GM18858 (cell line): ENCODE measurements around the gene TSACC.

ENCODE experiments used
- ATAC-seq: cut with Tn5 transposase; IDR thresholded peaks from one replicate; pipeline ENCODE4 v1.9.1; 2021; ENCODE audit not compliant: unreplicated experiment

Gene TSACC

DNA sequence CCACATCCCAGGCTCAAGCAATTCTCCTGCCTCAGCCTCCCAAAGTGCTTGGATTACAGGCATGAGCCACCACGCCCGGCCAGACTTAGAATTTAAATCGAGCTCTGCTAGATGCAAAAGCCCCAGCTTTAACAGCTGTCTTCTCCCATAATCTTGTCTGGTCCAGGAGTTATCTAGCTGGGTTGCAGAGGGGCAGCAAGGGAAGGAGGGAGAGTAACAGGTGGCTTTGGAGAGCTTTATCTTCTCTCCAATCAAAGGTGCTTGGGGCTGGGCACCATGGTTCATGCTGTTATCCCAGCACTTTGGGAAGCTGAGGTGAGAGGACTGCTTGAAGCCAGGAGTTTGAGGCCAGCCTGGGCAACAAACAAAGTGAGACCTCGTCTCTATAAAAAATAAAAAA, 34.5 kb downstream of the TSACC start:
- ATAC-seq = no peak

DNA sequence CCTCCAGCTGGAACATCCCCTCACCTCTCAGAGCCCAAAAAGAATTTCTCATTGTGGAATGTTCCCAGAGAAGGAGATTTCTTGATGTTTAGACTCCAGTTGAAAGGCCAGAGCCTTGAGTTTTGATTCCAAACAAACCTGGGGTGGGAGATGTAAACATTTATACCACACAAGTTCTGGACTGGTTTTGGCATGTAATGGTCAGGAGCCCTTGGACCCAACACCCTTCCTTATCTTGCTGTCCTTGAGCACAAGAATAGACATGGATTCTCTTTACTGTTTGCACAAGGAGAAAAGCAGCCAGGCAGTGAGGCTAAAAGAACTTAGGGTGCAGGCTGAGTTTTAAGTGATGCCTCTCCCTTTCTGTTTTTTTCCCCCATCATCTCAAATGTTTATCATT, 35.2 kb downstream of the TSACC start:
- no peak for ATAC-seq

DNA sequence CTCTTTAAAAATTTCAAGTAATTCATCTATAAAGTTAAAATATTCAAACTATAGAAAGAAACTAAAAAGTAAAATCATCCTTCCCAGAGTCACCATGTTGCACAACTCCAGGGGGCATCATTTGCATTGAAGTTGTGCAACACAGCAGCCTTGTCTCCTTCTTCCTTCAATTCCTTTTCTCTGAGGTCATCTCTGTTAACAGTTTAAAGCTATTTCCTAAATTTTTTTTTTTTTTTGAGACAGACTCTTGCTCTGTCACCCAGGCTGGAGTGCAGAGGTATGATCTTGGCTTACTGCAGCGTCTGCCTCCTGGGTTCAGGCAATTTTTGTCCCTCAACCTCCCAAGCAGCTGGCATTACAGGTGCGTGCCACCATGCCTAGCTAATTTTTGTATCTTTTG, 37.8 kb downstream of the TSACC start:
- ATAC-seq = no peak

DNA sequence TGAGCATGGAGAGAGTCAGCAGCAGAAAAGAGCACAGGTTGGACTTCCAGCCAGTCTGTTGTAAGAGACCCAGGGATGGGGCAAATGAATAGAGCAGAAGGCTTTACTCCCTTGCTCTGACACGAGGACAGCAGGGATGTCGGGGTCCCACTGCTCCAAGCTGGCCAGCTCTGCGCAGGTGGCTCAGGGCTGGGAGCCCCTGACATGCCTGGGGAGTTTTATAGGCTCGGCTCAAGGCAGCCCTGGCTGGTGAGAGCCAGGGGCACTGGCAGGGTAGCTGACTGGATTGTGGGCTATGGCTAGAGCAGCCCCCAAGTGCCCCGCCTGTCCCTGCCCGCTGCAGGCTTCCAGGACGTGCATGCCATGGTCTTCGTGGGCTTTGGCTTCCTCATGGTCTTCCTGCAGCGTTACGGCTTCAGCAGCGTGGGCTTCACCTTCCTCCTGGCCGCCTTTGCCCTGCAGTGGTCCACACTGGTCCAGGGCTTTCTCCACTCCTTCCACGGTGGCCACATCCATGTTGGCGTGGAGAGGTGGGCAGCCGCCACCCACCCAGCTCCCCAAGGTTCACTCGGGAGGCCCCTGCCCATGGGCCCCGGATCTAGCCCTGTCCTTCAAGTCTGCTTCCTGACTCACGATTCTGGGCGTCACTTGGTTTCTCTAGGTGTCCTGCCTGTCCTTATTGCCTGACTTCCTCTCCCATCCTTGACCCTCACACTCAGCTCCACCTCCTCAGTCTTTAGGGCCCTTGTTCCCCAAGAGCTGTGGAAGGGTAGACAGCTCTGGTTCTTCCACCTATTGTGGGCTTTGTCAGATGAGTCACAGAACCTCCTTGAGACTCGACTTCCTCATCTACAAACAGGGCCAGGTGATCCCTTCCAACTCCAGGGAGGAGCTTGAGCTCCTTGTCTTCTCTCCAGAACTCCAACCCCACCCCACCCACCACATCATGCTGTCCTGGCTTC, 38.9 kb downstream of the TSACC start:
- ATAC-seq = no peak

DNA sequence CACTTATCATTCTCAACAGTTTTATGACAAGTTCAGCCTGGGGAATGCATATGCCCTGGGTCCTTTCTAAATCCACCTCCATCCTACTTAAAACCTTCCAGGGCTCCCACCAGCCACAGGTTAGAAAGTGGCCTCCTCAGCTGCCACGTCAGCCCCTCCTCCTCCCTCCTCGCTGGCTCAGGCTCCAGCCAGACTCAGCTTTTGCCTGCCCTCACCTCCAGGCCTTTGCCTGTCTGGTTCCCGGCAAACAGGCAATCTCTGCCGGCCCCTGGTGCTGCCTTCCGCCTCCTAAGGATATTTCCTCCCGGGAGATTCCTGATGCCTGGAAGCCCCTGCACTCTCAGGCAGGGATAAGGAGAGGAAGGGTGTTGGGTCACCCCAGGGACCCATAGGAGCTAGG, 40.2 kb downstream of the TSACC start:
- ATAC-seq = no peak

DNA sequence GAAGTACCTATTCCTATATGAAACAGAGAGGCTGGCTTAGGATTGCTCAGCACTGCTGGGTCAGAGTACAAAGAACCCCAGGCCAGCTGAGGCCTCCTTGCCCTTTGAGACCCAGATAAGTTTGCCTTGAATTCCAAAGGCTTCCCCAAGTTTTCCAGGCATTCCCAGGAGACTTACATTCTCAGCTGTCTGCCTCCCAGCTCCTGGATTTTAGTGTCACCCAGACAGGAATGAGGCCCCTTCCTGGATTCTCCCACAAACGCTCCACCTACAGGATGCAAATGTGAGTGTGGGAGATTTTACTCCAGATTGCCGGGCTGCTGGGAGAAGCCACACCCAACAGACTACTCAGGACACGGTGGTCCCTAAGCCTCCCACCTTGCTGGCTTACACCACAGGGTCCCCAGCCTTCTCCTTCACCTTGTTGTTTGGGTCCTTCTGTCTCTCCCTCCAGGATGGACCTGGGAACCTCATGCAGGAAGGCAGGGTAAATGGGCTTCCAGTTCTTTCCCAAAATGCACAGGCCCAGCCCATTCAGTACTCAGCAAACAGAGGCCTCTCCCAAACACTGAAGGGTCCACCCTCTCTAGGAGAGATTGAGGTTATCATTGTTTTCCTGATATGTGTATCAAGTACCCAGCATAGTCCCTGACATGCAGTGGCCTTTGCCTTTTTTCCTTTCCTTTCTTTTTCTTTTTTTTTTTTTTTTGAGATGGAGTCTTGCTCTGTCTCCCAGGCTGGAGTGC, 41.3 kb downstream of the TSACC start:
- ATAC-seq = no peak

DNA sequence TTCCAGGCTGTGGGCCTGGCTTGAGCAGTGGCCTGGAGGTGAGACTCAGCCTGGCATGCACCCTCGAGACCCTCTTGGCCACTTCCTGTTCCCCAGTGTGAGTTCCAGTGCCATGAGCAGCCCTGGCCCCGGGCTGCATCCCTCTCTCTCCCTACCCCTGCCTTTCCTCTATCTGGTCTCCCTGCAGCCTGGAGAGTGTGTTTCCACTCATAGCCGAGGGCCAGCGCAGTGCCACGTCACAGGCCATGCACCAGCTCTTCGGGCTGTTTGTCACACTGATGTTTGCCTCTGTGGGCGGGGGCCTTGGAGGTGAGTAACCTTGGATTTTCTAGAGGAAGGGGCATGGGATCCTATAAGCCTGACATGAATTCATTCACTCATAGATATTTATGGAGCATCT, 44.2 kb downstream of the TSACC start:
- no peak for ATAC-seq

DNA sequence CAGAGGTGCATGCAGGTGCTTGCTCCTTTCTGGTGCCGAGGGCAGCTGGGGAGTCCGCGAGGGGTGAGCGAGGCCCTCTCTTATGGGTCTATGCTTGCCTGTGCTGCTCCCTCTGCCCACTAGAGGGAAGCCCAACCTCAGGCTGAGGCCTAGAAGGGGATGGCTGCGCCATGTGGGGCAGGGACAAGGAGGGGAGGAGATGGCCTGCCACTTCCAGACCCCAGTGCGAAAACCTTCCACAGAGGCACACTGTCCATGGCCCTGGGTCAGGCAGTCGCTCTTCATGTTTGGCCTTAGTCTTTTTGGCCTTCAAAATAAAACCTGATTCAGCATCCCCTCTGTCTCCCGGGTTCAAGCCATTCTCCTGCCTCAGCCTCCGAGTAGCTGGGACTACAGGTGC, 44.7 kb downstream of the TSACC start:
- ATAC-seq = no peak

DNA sequence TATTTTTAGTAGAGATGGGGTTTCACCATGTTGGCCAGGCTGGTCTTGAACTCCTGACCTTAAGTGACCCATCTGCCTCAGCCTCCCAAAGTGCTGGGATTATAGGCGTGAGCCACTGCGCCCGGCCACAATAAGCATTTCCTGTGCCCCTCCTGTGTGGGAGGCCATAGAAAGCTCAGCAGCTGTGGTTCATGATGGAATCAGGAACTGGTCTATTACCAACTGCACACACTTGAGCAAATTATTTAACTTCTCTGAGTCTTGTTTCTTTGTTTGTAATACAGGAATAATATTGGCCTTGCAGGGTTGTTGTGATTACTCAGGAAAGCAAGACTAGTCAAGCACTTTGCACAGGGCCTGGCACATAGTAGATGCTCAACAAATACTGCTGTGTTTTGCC, 45.7 kb downstream of the TSACC start:
- no peak for ATAC-seq

DNA sequence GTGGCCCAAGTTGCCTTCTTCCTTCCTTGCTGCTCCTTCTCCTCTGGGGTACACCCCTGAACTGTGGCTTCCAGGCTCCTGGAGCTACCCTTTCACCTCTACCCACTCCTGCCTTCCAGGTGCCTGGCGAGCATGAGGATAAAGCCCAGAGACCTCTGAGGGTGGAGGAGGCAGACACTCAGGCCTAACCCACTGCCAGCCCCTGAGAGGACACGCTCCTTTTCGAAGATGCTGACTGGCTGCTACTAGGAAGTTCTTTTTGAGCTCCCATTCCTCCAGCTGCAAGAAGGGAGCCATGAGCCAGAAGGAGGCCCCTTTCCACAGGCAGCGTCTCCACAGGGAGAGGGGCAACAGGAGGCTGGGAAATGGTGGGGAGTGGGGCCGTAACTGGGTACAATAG, 46.3 kb downstream of the TSACC start:
- no peak for ATAC-seq

DNA sequence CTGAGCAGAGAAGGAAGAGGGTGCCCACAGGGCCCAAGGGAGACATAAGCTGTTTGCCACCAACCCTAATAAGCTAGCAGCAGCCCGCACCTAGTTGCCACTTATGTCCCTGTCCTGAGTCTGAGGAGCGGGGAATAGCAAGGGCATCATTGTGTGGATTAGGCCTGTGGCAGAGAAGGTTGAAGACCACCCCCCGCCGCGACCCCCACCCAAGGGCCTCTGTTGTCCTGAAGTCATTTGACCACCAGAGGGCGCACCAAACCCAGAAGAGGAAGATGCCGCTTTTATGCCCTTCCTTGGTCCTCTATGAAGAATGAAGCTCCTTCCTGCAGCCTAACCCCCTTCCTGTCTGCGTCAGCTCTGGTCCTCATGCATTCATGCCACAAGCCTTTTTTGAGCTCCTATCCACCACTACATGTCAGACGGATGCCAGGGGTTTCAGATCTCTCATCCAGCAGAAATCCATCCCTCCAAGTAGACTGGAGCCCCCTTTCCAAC, 47.3 kb downstream of the TSACC start:
- no peak for ATAC-seq

DNA sequence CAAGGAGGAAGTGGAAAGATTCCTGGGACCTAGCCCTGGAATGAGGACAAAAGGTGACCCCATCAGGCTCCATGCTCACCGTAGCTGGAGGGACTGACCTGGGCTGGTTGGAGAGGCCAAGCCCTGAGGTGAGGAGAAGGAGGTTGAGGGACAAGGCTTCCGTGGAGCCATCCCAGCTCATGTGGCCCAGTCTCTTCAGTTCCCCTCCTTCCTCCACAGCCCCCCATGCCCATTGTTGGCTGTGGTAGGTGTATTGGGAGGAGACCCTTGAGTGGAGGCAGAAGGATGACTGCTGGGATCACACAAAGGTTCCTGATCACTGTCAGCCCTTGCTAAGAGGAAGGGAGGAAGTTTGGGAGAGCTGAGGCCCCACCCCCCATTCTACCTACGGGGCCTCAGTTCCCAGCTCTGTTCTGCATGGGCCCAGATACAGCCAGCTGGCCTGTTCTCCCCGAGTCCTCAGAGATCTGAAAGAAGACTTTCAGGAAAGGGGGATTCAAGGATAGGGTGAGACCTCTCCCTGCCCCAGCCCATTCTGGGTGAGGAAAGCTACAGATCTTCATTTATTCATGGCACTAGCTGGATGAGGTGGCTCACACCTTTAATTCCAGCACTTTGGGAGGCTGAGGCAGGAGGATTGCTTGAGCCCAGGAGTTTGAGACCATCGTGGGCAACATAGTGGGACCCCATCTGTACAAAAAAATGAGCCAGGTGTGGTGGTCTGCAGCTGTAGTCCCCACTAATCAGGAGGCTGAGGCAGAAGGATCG, 48.0 kb downstream of the TSACC start:
- no peak for ATAC-seq

DNA sequence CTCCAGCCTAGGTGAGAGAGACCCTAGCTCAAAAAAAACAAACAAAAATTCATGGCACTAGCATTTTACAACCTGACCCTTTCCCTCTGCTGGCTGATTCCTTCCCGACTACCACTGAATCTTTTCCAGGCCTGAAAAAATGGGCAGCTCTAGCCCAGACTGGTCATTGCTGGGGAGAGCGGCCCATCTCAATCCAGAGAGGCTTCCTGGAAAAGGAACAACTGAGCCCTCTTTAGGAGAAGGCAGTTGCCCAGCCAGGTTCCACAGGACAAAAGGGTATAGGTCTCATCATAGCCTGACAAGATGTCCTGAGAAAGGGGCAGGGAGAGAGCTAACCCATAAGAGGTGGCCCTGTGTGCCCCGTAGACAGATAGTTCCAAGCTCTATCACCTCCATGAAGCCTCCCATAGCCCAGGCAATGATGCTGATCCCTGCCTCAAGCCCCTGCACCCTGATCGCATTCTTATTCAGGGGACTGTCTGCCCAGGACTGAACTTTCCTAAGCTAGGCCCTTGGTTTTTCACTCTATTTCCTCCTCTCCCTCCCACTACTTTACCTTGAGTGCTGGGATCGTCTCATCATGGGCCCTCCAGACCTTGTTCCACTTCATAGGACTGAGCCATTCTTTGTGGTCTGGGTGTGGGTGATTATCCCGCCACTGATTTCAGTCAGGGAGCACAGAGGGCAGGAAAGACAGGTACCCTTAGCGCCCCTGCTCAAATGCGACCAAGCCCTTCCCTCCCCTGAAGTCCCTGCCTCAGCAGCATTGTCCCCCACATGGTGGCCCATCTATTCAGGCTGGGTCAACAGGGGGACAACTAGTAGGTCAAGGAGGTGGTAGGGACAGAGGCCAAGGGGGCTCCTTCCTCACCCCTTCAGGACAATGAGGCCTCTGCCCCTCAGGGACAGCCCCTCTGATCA, 48.9 kb downstream of the TSACC start:
- ATAC-seq = no peak

DNA sequence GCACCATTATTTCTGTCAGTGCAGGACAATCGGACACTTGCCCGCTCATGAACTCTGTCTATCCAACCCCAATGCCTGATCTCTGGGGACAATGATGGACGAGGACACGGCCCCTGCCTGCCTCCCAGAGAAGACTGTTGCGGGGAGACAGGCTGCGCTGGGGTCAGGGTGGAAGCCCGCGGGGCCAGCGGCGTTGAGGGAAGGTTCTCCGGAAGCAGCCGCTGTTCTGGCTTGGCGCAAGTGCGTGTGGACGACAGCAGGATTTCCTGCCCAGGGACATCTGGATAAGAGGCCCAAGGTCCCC, 49.5 kb downstream of the TSACC start:
- no peak for ATAC-seq

DNA sequence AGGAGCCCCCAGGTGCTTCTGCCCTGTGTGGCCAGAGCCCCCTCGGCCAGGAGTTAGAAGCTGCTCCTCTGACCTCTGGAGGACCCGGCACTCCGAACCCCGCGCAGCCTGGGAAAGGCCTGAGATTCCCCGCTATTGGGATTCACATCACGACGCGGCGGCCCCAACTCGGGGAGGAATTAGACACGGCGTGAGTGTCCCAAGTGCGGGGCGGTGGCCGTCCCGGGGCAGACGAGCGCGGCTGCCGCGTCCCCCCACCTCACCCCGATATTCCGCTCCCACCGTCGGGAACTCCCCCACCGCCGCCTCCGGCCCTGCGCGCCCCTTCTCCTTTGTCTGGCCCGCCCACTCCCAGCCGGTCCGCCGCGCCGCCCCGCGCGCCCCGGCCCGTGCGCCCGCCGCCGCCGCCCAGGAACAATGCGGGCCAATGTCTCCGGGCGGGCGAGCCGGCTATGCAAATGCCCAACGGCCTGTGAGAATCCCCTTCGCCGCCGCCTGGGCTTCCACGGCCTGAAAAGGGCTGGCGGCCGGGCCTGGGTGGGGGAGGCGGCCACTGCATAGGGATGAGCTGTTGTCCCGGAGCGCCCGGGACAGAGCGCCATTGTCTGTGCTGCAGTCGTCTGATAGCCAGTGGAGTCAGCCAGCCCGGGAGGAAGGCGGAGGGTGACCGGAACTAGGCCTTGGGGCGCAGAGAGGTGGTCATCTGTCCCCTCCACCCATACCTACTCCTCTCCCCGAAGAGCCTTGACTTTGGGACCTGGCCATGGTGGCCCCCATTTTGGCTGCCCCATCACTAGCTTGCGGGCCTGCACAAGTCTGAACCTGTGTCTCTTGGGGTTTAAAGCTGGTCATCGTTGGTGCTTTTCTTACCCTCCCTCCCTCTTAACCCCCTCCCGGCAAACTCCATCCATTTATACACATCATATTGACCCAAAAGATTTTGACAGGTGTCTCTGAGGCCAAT, 50.1 kb downstream of the TSACC start:
- ATAC-seq = no peak

DNA sequence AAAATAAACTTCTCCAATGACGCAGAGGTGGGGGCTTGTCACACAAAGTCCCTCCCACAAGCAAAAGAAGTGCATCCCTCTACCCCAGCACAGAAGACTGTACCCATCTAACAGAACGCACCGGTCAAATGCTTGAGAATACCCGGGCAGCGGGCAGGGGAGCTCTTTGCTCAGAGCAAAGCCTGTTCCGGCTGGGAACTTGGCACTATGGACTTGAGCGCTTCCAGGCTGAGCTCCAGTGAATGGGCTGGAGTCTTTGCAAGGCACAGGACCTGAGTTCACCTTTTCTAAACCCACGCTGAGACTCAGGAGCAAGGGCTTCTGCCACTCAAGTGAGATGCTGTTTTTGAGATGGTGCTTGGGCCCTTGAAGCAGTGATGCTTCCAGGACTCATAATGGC, 51.0 kb downstream of the TSACC start:
- ATAC-seq = no peak

DNA sequence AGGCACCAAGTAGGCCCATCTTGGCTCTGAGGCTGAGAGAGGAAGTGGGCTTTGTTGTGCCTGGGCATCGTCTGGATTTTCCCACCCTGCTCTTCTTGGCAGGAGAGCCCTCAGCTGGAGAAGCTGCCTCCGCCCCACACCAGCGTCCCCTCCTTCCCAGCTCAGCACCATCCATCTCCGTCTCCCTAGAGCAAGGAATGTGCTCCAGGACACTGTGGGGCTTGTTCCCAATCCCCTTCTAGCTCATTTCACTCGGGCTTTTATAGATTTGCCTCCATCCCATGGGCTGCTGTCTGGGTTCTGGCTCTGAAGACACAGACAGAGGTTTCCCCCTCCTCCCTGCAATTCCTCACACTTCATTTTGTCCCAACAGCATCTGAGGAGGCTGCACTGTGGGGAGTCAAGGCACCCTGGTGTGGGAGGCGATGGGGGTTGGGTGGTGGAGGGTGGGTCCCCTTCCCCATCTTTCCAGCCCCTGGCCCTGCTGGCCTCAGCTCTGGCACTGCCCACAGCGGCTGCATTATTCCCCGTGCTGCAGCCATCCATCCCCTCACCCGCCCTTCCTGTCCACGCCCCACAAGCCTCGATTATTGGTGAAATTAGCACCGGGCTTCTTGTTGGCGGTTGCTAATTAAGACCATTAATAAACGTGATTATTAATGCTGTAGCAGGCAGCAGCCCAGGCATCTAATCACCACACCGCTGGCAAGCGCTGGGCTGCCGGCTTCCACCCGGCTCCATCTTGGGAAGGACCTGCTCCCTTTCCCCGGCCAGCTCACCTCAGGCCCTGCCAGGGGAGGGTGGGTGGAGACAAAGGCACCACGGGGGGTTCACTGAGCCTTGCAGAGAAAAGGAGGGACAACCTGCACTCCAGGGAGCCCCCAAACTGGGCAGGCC, 52.4 kb downstream of the TSACC start:
- ATAC-seq = no peak

DNA sequence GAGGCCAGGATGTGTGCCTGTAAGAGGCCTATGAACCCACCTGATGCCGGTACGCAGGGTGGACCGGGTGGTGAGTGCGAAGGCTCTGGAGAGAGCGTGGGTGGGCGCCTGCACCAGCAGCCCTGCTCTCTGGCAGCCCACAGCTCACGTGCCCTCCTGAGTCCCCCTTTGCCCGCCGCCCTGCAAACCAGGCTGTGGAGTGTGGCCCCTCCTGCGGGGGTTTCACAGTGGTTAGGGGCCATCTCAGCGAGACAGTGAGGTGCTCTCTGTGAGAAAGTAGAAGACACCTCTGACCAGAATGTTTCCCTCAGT, 53.0 kb downstream of the TSACC start:
- no peak for ATAC-seq

DNA sequence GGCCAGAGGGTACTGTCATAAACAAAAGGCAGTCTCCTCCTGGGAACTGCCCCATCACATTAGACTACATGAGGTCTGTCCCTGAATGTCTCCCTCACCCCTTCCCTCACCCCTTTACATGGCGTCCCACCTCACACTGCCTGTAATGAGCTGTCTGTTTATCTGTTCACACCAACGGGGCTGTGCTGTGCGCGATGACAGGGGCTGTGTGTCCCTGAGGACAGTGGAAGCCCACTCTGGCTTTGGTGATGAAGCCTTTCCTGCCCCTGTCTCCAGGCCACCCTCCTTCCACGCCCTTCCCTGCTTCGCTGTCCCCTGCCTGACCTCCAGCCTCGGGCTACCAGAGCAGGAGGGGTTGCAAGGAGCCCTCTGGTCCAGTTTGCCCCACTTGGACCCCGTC, 53.4 kb downstream of the TSACC start:
- no peak for ATAC-seq
